Measurements from ENCODE around the gene ZNF615. TPM values are rescaled to one million over a fixed set of nuclear protein-coding genes. Genes with fewer than 3 reads are reported as not detected.
"Not testable (repeated sequence)": the region's sequence is repeated elsewhere in the genome, so short reads cannot be mapped to it uniquely, and the experiment has no call there.

Gene ZNF615
- polyA plus RNA-seq (ENCODE audit: insufficient read length), result 9.6 TPM

DNA sequence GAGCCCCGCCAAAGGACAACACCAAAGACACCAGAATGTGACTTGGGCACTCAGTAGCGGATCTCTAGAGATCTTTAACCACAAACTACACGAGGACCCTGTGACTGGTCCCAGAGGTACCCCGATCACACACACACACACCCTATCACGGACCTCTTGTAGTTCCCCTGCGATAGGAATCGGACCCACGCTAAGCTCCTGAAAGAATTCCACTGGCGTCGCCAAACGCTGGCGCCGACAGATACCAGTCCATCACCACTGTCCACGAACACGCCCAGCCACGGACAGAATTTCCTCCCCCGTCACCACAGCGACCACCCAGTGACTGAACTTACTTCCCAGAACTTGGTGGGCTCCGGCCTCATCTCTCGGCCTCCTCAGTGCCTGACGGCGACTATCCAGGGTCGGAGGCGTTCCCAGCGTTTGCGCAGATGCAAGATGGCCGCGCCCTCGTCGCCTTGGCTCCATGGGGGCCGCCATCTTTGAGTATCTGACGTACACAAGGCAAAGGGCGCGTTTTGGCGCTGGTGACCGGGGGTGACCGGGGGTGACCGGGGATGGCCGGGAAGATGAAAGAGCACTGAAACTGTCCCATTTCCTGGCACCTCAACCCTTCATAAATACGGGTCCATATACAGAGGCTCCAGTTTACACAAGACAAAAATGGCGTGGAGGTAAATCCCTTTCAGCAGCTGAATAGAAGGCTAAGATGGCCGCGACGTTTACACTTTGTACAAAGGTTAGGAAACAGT lies at the start of gene ZNF615:
TSS of gene ZNF615 (minus strand) at position 406 of the 752 bp plus-strand sequence. CDS start 4,500 bp downstream, outside the sequence.
- DNase-seq, result peak; percentile 94

DNA sequence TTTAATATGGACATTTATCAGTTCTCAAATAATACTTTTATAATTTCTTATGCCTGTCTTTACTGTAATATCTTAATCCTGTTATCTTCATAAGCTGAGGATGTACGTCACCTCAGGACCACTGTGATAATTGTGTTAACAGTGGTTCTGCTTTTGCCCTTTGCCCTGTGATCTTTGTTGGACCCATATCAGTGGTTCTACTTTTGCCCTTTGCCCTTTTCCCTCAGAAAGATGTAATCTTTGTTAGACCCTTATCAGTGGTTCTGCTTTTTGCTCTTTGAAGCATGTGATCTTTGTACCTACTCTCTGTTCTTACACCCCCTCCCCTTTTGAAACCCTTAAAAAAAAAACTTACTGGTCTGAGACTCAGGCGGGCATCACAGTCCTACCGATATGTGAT lies 48.5 kb upstream of the ZNF615 start:
- DNase-seq, result not testable (repeated sequence)

DNA sequence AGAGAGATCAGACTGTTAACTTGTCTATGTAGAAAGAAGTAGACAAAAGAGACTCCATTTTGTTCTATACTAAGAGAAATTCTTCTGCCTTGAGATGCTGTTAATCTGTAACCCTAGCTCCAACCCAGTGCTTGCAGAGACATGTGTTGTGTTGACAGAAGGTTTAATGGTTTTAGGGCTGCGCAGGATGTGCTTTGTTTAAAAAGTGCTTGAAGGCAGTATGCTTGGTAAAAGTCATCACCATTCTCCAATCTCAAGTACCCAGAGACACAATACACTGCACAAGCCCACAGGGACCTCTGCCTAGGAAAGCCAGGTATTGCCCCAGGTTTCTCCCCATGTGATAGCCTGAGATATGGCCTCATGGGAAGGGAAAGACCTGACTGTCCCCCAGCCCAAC lies 43.7 kb upstream of the ZNF615 start:
- not testable (repeated sequence) for DNase-seq

DNA sequence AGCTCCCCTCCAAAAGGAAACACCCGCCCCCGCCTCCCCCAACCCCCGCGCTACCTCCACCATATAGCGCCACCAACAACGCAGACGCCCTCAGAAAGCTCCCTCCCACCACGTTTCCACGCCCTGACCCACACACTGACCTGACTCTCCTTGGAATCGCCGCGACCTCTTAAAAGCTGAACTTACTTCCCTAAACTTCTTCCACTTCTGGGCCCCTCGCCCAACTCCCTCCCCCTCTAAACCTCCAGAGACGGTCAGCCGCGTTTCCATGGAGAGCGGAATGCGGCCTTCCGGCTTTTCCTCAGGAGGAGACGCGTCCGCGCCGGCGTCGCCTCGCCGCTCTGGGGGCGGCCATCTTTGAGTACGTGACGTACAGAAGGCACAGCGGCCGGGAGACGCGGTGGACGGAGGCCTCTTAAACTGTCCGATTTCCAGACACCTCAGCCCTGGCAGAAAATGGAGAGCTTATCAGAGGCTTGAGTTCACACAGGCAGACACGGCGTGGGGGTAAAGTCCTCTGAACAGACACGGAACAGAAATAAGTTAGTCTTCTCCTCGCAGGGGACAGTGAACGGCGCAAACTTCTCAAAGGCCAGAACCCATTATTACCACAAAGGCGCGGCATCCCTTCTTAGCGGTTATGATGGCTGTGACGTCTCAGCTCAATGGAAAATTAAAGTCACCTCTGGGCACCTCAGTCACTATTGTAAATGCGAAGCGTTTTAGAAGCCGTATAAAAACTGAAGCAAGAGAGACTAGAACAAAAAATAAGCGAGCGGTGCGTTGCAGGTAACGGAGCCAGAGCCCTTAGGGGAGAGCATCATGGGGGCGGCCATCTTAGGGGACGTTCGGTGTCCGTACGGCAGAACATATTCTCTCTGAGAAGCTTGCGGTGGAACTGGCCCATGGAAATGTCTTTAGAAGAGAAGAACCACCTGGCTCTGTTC lies 40.8 kb upstream of the ZNF615 start, which contains the start of gene ZNF432:
TSS of gene ZNF432 (minus strand) at position 284 of the 947 bp plus-strand sequence. CDS start 1,970 bp downstream, outside the sequence.
- peak; percentile 97 for DNase-seq

DNA sequence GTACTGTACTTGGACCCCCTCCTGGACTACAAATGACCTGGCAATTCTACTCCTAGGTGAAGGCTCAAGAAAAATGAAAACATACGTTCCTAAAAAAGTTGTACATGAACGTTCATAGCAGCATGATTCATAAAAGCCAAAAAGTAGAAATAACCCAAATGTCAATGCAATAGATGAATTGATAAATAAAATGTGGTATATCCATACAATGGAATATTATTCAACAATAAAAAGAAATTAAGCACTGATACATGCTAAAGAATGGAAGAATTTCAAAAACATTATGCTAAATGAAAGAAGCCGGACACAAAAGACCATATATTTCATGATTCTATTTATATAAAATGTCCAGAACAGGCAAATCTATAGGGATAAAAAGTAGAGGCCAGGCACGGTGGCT lies 31.2 kb upstream of the ZNF615 start:
- DNase-seq, result no peak

DNA sequence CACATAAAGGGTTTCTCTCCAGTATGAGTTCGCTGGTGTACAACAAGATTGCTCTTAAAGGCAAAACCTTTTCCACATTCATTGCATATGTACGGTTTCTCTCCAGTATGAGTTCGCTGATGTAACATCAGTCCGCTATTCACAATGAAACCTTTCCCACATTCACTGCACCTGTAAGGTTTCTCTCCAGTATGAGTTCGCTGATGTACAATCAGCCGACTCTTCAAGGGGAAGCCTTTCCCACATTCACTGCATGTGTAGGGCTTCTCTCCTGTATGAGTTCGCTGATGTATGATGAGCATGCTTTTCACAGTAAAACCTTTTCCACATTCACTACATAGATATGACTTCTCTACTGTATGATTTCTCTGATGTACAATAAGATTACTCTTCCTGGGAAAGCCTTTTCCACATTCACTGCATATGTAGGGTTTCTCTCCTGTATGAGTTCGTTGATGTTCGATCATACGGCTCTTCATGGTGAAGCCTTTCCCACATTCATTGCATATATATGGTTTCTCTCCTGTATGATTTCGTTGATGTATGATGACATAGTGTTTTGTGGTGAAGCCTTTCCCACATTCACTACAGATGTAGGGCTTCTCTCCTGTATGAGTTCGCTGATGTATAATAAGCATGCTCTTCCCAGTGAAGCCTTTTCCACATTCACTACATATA lies 26.2 kb upstream of the ZNF615 start:
- DNase-seq, result no peak

DNA sequence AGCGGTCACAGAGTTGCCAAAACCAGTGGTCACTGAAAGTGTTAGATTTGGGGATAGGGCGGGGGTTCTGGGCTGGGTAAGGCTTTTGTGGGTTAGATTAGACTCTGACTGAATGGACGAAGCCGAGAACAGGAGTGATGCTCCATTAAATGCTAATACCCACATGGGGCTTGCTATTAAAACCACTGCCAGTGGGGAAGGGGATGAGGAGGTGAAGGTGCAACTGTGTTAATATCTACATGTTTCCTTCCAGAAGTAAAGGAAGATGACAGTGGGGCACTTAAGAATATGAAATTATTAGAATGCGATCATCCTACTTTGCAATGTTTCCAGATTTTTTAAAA lies 20.7 kb upstream of the ZNF615 start:
- DNase-seq, result no peak

DNA sequence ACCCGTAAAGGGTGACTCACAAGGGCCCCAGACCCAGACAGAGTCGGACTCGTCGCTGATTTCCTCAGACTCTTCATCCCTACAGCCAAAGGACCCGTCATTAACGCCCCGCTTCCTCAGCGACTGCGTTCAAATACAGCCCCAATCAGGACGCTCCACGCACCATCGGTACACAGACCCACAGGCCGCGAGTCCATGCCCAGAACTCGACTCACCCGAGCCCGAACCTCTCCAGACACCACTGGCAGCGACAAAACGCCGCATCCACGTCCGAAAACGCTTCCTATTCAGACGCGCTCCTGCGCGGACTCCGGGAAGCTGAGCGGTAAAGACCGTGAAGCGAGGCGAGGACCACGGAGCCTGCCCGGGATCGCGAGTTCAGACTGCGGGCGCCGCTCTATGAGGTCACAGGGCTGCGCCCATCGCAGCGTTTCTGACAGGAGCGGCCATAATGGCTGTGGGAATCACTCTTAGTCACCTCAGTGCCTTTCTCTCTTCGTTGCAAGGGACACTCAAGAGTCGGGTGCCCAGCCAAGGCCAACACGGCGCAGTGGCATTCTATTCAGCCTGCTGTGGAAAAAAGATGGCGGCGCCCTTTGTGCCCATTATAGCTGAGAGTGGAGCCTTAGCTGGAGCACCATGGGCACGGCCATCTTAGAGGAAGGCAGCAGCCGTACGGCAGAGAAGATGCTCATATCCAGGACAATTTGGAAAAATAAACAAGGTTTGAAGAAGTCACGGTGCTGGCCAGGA lies 20.2 kb upstream of the ZNF615 start, which contains the start of gene ZNF614:
TSS of gene ZNF614 (minus strand) at position 353 of the 753 bp plus-strand sequence. CDS start 2,634 bp downstream, outside the sequence.
- peak; percentile 92 for DNase-seq

DNA sequence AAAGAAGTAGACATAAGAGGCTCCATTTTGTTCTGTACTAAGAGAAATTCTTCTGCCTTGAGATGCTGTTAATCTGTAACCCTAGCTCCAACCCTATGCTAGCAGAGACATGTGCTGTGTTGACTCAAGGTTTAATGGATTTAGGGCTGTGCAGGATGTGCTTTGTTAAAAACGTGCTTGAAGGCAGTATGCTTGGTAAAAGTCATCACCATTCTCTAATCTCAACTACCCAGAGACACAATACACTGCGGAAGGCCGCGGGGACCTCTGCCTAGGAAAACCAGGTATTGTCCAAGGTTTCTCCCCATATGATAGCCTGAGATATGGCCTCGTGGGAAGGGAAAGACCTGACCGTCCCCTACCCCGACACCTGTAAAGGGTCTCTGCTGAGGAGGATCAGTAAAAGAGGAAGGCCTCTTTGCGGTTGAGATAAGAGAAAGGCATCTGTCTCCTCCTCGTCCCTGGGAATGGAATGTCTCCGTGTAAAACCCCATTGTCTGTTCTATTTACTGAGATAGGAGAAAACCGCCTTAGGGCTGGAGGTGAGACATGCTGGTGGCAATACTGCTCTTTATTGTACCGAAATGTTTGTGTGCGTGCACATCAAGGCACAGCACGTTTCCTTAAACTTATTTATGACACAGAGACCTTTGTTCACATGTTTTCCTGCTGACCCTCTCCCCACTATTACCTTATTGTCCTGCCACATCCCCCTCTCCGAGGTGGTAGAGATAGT lies 18.4 kb upstream of the ZNF615 start:
- DNase-seq, result not testable (repeated sequence)

DNA sequence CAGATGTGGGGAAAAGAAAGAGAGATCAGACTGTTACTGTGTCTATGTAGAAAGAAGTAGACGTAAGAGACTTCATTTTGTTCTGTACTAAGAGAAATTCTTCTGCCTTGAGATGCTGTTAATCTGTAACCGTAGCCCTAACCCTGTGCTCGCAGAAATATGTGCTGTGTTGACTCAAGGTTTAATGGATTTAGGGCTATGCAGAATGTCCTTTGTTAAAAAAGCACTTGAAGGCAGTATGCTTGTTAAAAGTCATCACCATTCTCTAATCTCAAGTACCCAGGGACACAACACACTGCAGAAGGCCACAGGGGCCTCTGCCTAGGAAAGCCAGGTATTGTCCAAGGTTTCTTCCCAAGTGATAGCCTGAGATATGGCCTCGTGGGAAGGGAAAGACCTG lies 16.5 kb upstream of the ZNF615 start:
- DNase-seq, result not testable (repeated sequence)

DNA sequence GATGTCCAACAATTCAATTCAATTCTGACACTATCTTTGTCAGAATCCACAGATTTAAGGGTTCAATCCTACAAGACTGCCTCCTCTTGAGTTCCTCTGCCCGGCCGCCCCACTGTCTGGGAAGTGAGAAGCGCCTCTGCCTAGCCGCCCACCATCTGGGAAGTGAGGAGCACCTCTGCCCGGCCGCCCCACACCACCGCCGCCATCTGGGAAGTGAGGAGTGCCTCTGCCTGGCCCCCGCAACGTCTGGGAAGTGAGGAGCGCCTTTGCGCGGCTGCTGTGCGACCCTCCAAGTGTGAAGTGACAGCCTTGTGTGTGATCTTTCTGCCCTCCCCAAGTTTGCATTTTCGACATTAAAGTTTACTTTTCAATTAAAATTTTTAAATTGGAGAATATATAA lies 14.2 kb upstream of the ZNF615 start:
- no peak for DNase-seq

DNA sequence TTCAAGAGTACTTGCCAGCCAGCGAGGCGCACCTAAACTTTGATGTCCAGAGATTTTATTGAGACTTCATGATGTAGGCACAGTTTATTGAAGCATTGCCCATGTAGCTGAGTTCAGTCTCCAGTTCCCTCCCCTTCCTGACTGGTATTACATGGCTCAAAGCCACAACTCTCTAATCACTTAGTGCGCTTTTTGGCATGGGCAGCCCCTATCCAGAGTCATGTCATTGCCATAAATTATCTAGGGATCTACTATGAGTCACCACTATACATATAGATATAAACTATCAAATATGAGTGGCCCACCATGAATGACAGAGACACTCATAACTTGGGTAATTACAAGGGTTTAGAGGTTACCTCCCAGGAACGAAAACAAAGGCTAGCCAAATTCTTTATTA lies 12.5 kb upstream of the ZNF615 start:
- no peak for DNase-seq

DNA sequence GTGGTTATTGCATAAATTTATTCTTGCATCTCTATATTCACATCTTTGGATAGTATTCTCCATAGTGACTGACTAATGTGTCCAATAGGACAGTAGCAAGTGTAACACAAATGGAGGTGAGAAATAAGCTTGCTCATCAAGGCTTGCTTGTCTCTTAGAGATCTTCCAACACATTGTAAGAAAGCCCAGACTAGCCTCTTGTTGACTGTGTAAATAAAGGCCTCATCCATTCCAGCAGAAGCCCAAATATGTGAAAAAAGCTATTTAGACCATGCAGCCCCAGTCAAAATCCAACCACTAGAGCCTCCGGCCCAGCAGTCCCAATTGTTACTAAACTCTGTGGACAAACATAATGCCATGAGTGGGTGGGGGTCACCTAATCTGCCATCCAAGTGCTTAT lies 2.7 kb upstream of the ZNF615 start:
- DNase-seq, result no peak

DNA sequence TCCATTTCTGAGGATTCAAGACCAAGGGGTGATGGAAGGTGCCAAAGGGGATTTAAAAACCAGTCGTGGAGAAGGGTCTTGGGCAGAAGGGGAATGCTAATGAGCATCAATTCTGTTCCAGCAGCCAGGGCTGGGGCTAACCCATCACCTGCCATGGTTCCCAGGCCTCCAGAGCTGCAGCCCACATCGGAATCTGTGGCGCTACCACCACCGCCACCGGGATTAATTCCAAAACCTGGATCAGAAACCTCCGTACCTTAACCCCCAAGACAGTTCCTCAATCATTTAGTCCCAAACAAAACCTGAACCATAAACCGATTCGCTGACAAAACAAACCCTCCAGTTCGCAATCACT lies 583 bp downstream of the ZNF615 start:
- no peak for DNase-seq

DNA sequence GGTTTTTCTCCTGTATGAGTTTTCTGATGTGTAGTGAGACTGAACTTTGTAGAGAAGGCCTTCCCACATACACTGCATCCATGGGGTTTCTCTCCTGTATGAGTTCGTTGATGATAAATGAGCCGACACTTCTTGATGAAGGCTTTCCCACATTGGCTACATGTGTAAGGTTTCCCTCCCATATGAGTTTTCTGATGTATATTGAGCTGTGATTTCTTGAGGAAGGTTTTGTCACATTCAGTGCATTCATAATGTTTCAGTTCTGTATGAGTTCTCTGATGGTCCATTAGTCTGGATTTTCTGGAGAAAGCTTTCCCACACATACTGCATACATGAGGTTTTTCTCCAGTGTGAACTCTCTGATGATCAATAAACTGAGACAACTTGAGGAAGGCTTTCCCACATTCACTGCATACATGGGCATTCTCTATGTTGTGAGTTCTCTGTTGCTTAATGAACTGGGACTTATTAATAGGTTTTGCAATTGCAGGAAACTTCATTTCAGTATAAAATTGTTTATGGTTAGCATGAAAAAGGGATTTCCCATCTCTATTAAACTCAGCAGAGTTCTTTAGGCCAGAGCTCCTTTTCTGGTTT lies 13.9 kb downstream of the ZNF615 start:
- no peak for DNase-seq

DNA sequence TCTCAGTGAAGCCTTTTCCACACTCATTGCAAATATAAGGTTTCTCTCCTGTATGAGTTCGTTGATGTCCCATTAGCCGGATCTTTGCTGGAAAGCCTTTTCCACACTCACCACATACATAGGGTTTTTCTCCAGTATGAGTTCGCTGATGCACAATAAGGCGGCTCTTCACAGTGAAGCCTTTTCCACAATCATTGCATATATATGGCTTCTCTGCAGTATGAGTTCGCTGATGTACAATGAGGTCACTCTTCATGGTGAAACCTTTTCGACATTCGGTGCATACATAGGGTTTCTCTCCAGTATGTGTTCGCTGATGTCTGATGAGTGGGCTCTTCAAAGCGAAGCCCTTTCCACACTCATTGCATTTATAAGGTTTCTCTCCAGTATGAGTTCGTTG lies 14.6 kb downstream of the ZNF615 start:
- DNase-seq, result no peak

DNA sequence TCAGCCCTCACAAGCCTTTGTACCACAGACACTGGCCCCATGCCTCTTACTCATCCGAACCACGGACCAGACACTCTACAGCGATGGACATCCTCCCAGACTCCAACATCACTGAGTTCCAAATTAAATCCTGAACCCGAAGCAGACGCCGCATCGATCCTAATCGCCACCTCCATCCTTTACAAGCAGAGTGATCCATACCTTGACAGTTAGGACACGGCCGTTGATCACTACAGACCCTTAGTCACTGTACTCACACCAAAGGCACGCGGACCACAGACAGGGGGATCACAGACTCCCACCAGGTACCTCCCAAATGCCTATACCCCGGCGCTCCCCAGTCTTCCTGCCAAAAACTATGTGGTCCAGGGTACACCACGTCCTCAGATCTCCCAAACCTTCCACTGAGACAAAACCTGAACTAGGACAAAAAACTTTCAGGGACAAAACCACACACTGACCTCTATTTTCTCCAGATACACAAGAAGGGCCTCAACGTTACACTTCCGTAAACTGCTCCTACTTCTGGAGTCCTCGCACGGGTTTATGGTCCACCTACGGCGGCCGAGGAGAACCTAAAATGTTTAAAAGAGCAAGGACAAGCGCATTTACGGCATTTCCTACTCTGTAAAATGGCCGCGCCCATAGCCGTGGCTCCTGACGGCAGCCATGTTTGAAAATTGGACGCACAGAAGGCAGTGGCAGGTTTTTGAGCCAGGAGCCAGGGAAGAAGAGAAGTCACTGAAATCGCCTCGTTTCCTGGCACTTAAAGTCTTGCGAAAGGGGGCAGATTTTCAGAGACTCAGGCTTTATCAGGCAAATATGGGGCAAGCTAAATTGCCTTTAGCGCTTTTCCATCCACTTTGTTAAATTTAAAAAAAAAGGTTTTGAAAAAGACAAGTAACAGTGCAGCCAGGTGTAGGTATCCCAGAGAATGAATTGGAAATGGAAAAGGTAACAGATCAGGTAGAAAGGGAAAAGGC lies 21.4 kb downstream of the ZNF615 start, which contains the start of gene ZNF350:
TSS of gene ZNF350 (minus strand) at position 532 of the 983 bp plus-strand sequence. CDS start 12,480 bp downstream, outside the sequence.
- DNase-seq, result peak; percentile 93

DNA sequence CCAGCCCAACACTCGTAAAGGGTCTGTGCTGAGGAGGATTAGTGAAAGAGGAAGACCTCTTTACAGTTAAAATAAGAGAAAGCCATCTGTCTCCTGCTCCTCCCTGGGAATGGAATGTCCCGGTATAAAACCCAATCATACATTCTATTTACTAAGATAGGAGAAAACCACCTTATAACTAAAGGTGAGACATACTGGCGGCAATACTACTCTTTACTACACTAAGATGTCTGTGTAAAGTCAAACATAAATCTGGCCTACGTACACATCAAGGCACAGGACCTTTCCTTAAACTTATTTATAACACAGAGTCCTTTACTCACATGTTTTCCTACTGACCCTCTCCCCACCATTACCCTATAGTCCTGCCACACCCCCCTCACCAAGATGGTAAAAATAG lies 24.6 kb downstream of the ZNF615 start:
- DNase-seq, result no peak

DNA sequence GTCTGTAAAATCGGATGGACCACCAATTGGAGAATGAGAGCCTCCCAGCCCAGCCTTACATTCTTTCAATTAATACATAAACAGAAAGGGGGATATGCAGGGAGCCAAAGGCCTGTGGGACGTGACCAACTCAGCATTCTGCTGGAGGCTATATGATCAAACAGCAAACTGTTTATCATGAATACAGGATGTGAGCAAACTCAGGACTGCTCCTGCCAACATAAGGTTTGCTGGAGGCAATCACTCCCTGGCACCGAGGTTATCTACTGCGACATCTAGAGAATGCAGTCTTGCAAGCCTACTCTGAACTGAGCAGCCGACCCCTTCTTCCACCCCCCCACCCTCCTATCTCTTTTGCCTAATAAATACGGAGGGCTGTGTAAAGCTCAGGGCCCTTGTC lies 27.1 kb downstream of the ZNF615 start:
- not testable (repeated sequence) for DNase-seq
